SHP77 (cell line): Measurements from ENCODE around the gene CCDC201.

Experiments used
- DNase-seq, 2 experiments: peaks; one replicate each; lab custom pipeline; 2025; lab: John Stamatoyannopoulos, UW

CCDC201 gene

GRCh38 chr7:45893374-45893995 lies 20.6 kb upstream of the CCDC201 start:
- no peak for DNase-seq

GRCh38 chr7:45892407-45893035 lies 19.6 kb upstream of the CCDC201 start:
- DNase-seq = peak; percentile 66 to 80

- DNase-seq = no peak
Observed at GRCh38 chr7:45891462-45892402, 18.9 kb upstream of the CCDC201 start.

GRCh38 chr7:45890902-45891461 lies 18.1 kb upstream of the CCDC201 start:
- peak; percentile 31 to 40 for DNase-seq

GRCh38 chr7:45890125-45890901 lies 17.4 kb upstream of the CCDC201 start:
- no peak for DNase-seq

GRCh38 chr7:45889367-45890067 lies 16.6 kb upstream of the CCDC201 start:
- no peak for DNase-seq

- DNase-seq = no peak
Observed at GRCh38 chr7:45888993-45889366, 16.1 kb upstream of the CCDC201 start.

- DNase-seq = no peak
Observed at GRCh38 chr7:45888185-45888992, 15.5 kb upstream of the CCDC201 start, which contains the start of gene IGFBP1. IGFBP1 (plus strand) TSS chr7:45888488; CDS start chr7:45888653, 165 bp downstream.

GRCh38 chr7:45886931-45887667 lies 14.2 kb upstream of the CCDC201 start:
- DNase-seq = no peak

- peak in 1 of 2 experiments; percentile 22 for DNase-seq
Observed at GRCh38 chr7:45885264-45885882, 12.5 kb upstream of the CCDC201 start.

GRCh38 chr7:45884136-45884535 lies 11.3 kb upstream of the CCDC201 start:
- no peak for DNase-seq

GRCh38 chr7:45882465-45882810 lies 9.6 kb upstream of the CCDC201 start:
- DNase-seq = peak; percentile 62 to 70

- no peak for DNase-seq
Observed at GRCh38 chr7:45881759-45882464, 9.0 kb upstream of the CCDC201 start.

- DNase-seq = no peak
Observed at GRCh38 chr7:45881280-45881758, 8.4 kb upstream of the CCDC201 start.

- no peak for DNase-seq
Observed at GRCh38 chr7:45880433-45880860, 7.6 kb upstream of the CCDC201 start.

- DNase-seq = no peak
Observed at GRCh38 chr7:45878457-45879144, 5.7 kb upstream of the CCDC201 start.

GRCh38 chr7:45876519-45876918 lies 3.6 kb upstream of the CCDC201 start:
- no peak for DNase-seq
